ENCODE measurements around the gene OR5L1.

OR5L1 gene
- long read RNA-seq = 0 reads

- no peak for TF ChIP-seq GABPA (IDR thresholded peaks at IDR 0.05; ENCODE audit: low read depth)
- no peak for TF ChIP-seq POLR2AphosphoS5 (IDR thresholded peaks at IDR 0.05; ENCODE audit: low read depth)
- TF ChIP-seq, protein P1, sequence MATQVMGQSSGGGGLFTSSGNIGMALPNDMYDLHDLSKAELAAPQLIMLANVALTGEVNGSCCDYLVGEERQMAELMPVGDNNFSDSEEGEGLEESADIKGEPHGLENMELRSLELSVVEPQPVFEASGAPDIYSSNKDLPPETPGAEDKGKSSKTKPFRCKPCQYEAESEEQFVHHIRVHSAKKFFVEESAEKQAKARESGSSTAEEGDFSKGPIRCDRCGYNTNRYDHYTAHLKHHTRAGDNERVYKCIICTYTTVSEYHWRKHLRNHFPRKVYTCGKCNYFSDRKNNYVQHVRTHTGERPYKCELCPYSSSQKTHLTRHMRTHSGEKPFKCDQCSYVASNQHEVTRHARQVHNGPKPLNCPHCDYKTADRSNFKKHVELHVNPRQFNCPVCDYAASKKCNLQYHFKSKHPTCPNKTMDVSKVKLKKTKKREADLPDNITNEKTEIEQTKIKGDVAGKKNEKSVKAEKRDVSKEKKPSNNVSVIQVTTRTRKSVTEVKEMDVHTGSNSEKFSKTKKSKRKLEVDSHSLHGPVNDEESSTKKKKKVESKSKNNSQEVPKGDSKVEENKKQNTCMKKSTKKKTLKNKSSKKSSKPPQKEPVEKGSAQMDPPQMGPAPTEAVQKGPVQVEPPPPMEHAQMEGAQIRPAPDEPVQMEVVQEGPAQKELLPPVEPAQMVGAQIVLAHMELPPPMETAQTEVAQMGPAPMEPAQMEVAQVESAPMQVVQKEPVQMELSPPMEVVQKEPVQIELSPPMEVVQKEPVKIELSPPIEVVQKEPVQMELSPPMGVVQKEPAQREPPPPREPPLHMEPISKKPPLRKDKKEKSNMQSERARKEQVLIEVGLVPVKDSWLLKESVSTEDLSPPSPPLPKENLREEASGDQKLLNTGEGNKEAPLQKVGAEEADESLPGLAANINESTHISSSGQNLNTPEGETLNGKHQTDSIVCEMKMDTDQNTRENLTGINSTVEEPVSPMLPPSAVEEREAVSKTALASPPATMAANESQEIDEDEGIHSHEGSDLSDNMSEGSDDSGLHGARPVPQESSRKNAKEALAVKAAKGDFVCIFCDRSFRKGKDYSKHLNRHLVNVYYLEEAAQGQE (IDR thresholded peaks at IDR 0.05; ENCODE audit: insufficient replicate concordance, low read depth) = no peak
- TF ChIP-seq CTCF (IDR thresholded peaks at IDR 0.05; ENCODE audit: insufficient read depth, low read length) = no peak
- no peak for TF ChIP-seq SPI1 (IDR thresholded peaks at IDR 0.05; ENCODE audit: borderline replicate concordance, low read depth)
- Histone ChIP-seq H3K27ac (replicated peaks) (no peak within 1 kb of the TSS), H3K4me3 (replicated peaks; ENCODE audit: insufficient read depth, low read length) (no peak within 1 kb of the TSS), H3K27me3 (ENCODE audit: insufficient read depth, poor library complexity, severe bottlenecking) (no peaks in the 10 kb centered on the region)
- no peak for DNase-seq (ENCODE audit: low read depth in 1 of 2, low spot score in 1 of 2)
Measured at GRCh38 chr11:55811067-55811466, at the start of gene OR5L1. Gene OR5L1, plus strand, starts transcription at chr11:55811367. Its CDS starts 100 bp downstream, at chr11:55811467.

- DNase-seq (ENCODE audit: low read depth in 1 of 2, low spot score in 1 of 2) = no peak
- H3K4me3 ChIP-seq (replicated peaks; ENCODE audit: insufficient read depth, low read length) = no peak within 1 kb of the TSS
- TF ChIP-seq, protein P1 (IDR thresholded peaks at IDR 0.05; ENCODE audit: insufficient replicate concordance, low read depth) = no peak
- no peak for TF ChIP-seq GABPA (IDR thresholded peaks at IDR 0.05; ENCODE audit: low read depth)
- TF ChIP-seq SPI1 (IDR thresholded peaks at IDR 0.05; ENCODE audit: borderline replicate concordance, low read depth) = no peak
- TF ChIP-seq POLR2AphosphoS5 (IDR thresholded peaks at IDR 0.05; ENCODE audit: low read depth) = no peak
- TF ChIP-seq CTCF (IDR thresholded peaks at IDR 0.05; ENCODE audit: insufficient read depth, low read length) = no peak
- H3K27me3 ChIP-seq (ENCODE audit: insufficient read depth, poor library complexity, severe bottlenecking) = no peaks in the 10 kb centered on the region
- H3K27ac ChIP-seq (replicated peaks) = no peak within 1 kb of the TSS
Measured at GRCh38 chr11:55773138-55773537, 38.0 kb upstream of the OR5L1 start, which contains the start of gene OR5D13. Gene OR5D13, plus strand, starts transcription at chr11:55773438. Its CDS starts 0 bp downstream, at chr11:55773438.

DNA sequence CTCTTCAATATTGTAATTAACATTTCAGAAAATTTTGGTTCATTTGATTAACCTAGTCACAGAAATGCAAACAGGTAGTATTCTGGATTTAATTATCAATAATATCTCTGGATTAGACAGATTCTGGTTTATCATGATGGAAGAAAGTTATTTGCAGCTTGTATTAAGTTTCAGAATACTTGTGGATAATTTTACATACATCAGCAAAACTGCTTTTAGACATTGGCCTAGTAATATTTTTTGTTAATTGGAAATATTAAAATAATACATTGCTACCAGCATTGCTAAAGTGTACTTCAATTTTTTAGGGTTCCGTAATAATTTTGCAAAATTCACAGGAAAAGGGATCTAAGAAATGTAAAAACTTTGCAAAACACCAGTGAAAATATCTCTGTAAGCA is 19.6 kb upstream of the OR5L1 start:
- H3K4me3 ChIP-seq (replicated peaks; ENCODE audit: insufficient read depth, low read length) = no peak overlapping the region
- H3K27ac ChIP-seq (replicated peaks) = no peak overlapping the region
- H3K27me3 ChIP-seq (ENCODE audit: insufficient read depth, poor library complexity, severe bottlenecking) = no peaks in the 10 kb centered on the region
- no peak for DNase-seq (ENCODE audit: low read depth in 1 of 2, low spot score in 1 of 2)
- no peak for TF ChIP-seq CTCF (IDR thresholded peaks at IDR 0.05; ENCODE audit: insufficient read depth, low read length)
- no peak for TF ChIP-seq SPI1 (IDR thresholded peaks at IDR 0.05; ENCODE audit: borderline replicate concordance, low read depth)
- TF ChIP-seq POLR2AphosphoS5 (IDR thresholded peaks at IDR 0.05; ENCODE audit: low read depth) = no peak
- no peak for TF ChIP-seq GABPA (IDR thresholded peaks at IDR 0.05; ENCODE audit: low read depth)
- TF ChIP-seq, protein P1 (IDR thresholded peaks at IDR 0.05; ENCODE audit: insufficient replicate concordance, low read depth) = no peak

All from HL-60 (cell line).